K562 (cell line): Measurements from ENCODE around the gene AKNA.

Experiments used
- CTCF ChIP-seq, 3 experiments: IDR thresholded peaks in 2 of 3; conservative IDR thresholded peaks in 1 of 3; 2 replicates each; pipeline ENCODE4 v1.5.1; 2011 to 2012; ENCODE audit warnings: low read length in 3 of 3, mild to moderate bottlenecking in 3 of 3, control low read depth in 2 of 3, improper control_type of control experiment in 1 of 3, inconsistent platforms in 1 of 3, low read depth in 1 of 3, mixed read lengths in 1 of 3, moderate library complexity in 1 of 3; ENCODE audit not compliant: insufficient read depth in 2 of 3
- FOXA1 ChIP-seq: fragments of 450-650 bp; IDR thresholded peaks from 2 replicates; pipeline ENCODE4 v1.6.1; 2016; ENCODE audit warnings: mild to moderate bottlenecking, borderline replicate concordance
- NR1H2 ChIP-seq: sonication (generic); formaldehyde crosslinking; IDR thresholded peaks from 2 replicates; pipeline ENCODE4 v1.4.0; 2020; ENCODE audit warnings: mild to moderate bottlenecking, missing genetic modification reagents
- POLR2AphosphoS5 ChIP-seq: IDR thresholded peaks from 2 replicates; pipeline ENCODE4 v1.6.1; 2011; ENCODE audit warnings: mild to moderate bottlenecking, low read depth, low read length, moderate library complexity; ENCODE audit not compliant: control insufficient read depth, insufficient read depth
- RCOR1 ChIP-seq, 2 experiments: IDR thresholded peaks; 2 replicates each; pipeline ENCODE4 v1.6.1; 2012; ENCODE audit warnings: low read depth in 2 of 2, low read length in 2 of 2, borderline replicate concordance in 1 of 2, improper control_type of control experiment in 1 of 2
- RUNX1 ChIP-seq: sonication (generic); IDR thresholded peaks from 2 replicates; pipeline ENCODE4 v1.6.1; 2016; ENCODE audit warnings: antibody characterized with exemption, low read depth
- ZNF146 ChIP-seq: IDR thresholded peaks from one replicate; pipeline ENCODE4 v1.6.1; 2018; ENCODE audit warnings: missing compliant biosample characterization; ENCODE audit not compliant: unreplicated experiment

GRCh38 chr9:114419796-114420195, 32.0 kb upstream of the AKNA start:
- no peak for TF ChIP-seq NR1H2 (CRISPR knock-in tag)
- no peak for TF ChIP-seq FOXA1
- no peak for TF ChIP-seq RCOR1 (IDR thresholded peaks at IDR 0.05; ENCODE audit: borderline replicate concordance in 1 of 2, low read depth in 2 of 2, low read length in 2 of 2)
- TF ChIP-seq RUNX1: no peak
- TF ChIP-seq ZNF146 (CRISPR knock-in tag): no peak
- TF ChIP-seq CTCF (IDR thresholded peaks at IDR 0.05 in 2 of 3, conservative IDR thresholded peaks at IDR 0.05 in 1 of 3; ENCODE audit: insufficient read depth in 2 of 3, low read depth in 1 of 3, low read length in 3 of 3): no peak
- TF ChIP-seq POLR2AphosphoS5: no peak
